ENCODE data around the gene CFAP46.
"Not testable (repeated sequence)": the region's sequence is repeated elsewhere in the genome, so short reads cannot be mapped to it uniquely, and the experiment has no call there.

The CFAP46 gene

GRCh38 chr10:132961420-132961786 lies 19.0 kb upstream of the CFAP46 start:
- no peak overlapping the region for H3K4me3 Mint-ChIP-seq
- H3K9me3 Mint-ChIP-seq: no peaks in the 10 kb centered on the region
- H3K4me1 Mint-ChIP-seq (ENCODE audit: low read depth): peaks cover 32% of the 10 kb centered on the region
- H3K27me3 Mint-ChIP-seq: peaks cover 40% of the 10 kb centered on the region
- no peak overlapping the region for H3K27ac Mint-ChIP-seq
- H3K36me3 Mint-ChIP-seq (ENCODE audit: low read depth): no peaks in the 10 kb centered on the region
- peak; percentile 18 for DNase-seq

- no peak overlapping the region for H3K27ac Mint-ChIP-seq
- H3K27me3 Mint-ChIP-seq: peaks cover 34% of the 10 kb centered on the region
- no peaks in the 10 kb centered on the region for H3K9me3 Mint-ChIP-seq
- H3K4me1 Mint-ChIP-seq (ENCODE audit: low read depth): peaks cover 32% of the 10 kb centered on the region
- H3K36me3 Mint-ChIP-seq (ENCODE audit: low read depth): no peaks in the 10 kb centered on the region
- no peak overlapping the region for H3K4me3 Mint-ChIP-seq
- DNase-seq: peak; percentile 25
These were observed 18.5 kb upstream of the CFAP46 start for GRCh38 chr10:132960631-132961419.

- Mint-ChIP-seq H3K4me3 (no peak overlapping the region), H3K27me3 (peaks cover 28% of the 10 kb centered on the region), H3K9me3 (no peaks in the 10 kb centered on the region), H3K4me1 (ENCODE audit: low read depth) (peaks cover 29% of the 10 kb centered on the region), H3K36me3 (ENCODE audit: low read depth) (no peaks in the 10 kb centered on the region), H3K27ac (no peak overlapping the region)
- peak; percentile 20 for DNase-seq
These were observed 17.7 kb upstream of the CFAP46 start for GRCh38 chr10:132960071-132960472.

GRCh38 chr10:132959559-132959961 lies 17.2 kb upstream of the CFAP46 start:
- Mint-ChIP-seq H3K4me1 (ENCODE audit: low read depth) (peaks cover 25% of the 10 kb centered on the region), H3K27ac (no peak overlapping the region), H3K4me3 (no peak overlapping the region), H3K27me3 (peaks cover 23% of the 10 kb centered on the region), H3K36me3 (ENCODE audit: low read depth) (no peaks in the 10 kb centered on the region), H3K9me3 (no peaks in the 10 kb centered on the region)
- DNase-seq: peak; percentile 29

- Mint-ChIP-seq H3K9me3 (no peaks in the 10 kb centered on the region), H3K36me3 (ENCODE audit: low read depth) (no peaks in the 10 kb centered on the region), H3K4me1 (ENCODE audit: low read depth) (peaks cover 24% of the 10 kb centered on the region), H3K4me3 (no peak overlapping the region), H3K27me3 (peaks cover 18% of the 10 kb centered on the region), H3K27ac (no peak overlapping the region)
- DNase-seq: peak; percentile 25
These were observed 16.7 kb upstream of the CFAP46 start for GRCh38 chr10:132958883-132959558.

GRCh38 chr10:132957981-132958882 lies 15.9 kb upstream of the CFAP46 start:
- no peaks in the 10 kb centered on the region for H3K36me3 Mint-ChIP-seq (ENCODE audit: low read depth)
- H3K4me3 Mint-ChIP-seq: no peak overlapping the region
- peak; percentile 23 for DNase-seq
- H3K9me3 Mint-ChIP-seq: no peaks in the 10 kb centered on the region
- peaks cover 16% of the 10 kb centered on the region for H3K4me1 Mint-ChIP-seq (ENCODE audit: low read depth)
- no peak overlapping the region for H3K27ac Mint-ChIP-seq
- H3K27me3 Mint-ChIP-seq: peaks cover 14% of the 10 kb centered on the region

- no peaks in the 10 kb centered on the region for H3K36me3 Mint-ChIP-seq (ENCODE audit: low read depth)
- H3K27me3 Mint-ChIP-seq: peaks cover 16% of the 10 kb centered on the region
- DNase-seq: peak; percentile 18
- no peaks in the 10 kb centered on the region for H3K9me3 Mint-ChIP-seq
- H3K4me1 Mint-ChIP-seq (ENCODE audit: low read depth): peaks cover 5% of the 10 kb centered on the region
- no peak overlapping the region for H3K4me3 Mint-ChIP-seq
- H3K27ac Mint-ChIP-seq: no peak overlapping the region
These were observed 14.8 kb upstream of the CFAP46 start for GRCh38 chr10:132957131-132957530.

GRCh38 chr10:132956259-132956658 lies 13.9 kb upstream of the CFAP46 start:
- not testable (repeated sequence) for DNase-seq; H3K9me3 Mint-ChIP-seq; H3K27ac Mint-ChIP-seq; H3K4me1 Mint-ChIP-seq (ENCODE audit: low read depth); H3K4me3 Mint-ChIP-seq; H3K36me3 Mint-ChIP-seq (ENCODE audit: low read depth)
- H3K27me3 Mint-ChIP-seq: peaks cover 22% of the 10 kb centered on the region

GRCh38 chr10:132955479-132955878 lies 13.1 kb upstream of the CFAP46 start:
- H3K4me3 Mint-ChIP-seq: no peak overlapping the region
- no peak for DNase-seq
- no peaks in the 10 kb centered on the region for H3K36me3 Mint-ChIP-seq (ENCODE audit: low read depth)
- no peaks in the 10 kb centered on the region for H3K4me1 Mint-ChIP-seq (ENCODE audit: low read depth)
- no peaks in the 10 kb centered on the region for H3K9me3 Mint-ChIP-seq
- H3K27me3 Mint-ChIP-seq: peaks cover 28% of the 10 kb centered on the region
- no peak overlapping the region for H3K27ac Mint-ChIP-seq

GRCh38 chr10:132953428-132953827 lies 11.1 kb upstream of the CFAP46 start:
- H3K36me3 Mint-ChIP-seq (ENCODE audit: low read depth): no peaks in the 10 kb centered on the region
- H3K4me1 Mint-ChIP-seq (ENCODE audit: low read depth): no peaks in the 10 kb centered on the region
- no peak overlapping the region for H3K27ac Mint-ChIP-seq
- DNase-seq: no peak
- no peak overlapping the region for H3K4me3 Mint-ChIP-seq
- H3K9me3 Mint-ChIP-seq: no peaks in the 10 kb centered on the region
- H3K27me3 Mint-ChIP-seq: peaks cover 35% of the 10 kb centered on the region

- Mint-ChIP-seq H3K9me3 (peaks cover 2% of the 10 kb centered on the region), H3K4me1 (ENCODE audit: low read depth) (no peaks in the 10 kb centered on the region), H3K27ac (no peak overlapping the region), H3K27me3 (peaks cover 36% of the 10 kb centered on the region), H3K36me3 (ENCODE audit: low read depth) (no peaks in the 10 kb centered on the region), H3K4me3 (no peak overlapping the region)
- no peak for DNase-seq
These were observed 9.6 kb upstream of the CFAP46 start for GRCh38 chr10:132951926-132952325.

GRCh38 chr10:132948351-132948750 lies 6.0 kb upstream of the CFAP46 start:
- no peak for DNase-seq
- Mint-ChIP-seq H3K27me3 (peaks cover 57% of the 10 kb centered on the region), H3K4me3 (no peak overlapping the region), H3K36me3 (ENCODE audit: low read depth) (no peaks in the 10 kb centered on the region), H3K27ac (no peak overlapping the region), H3K4me1 (ENCODE audit: low read depth) (no peaks in the 10 kb centered on the region), H3K9me3 (peaks cover 2% of the 10 kb centered on the region)

- no peaks in the 10 kb centered on the region for H3K36me3 Mint-ChIP-seq (ENCODE audit: low read depth)
- H3K27ac Mint-ChIP-seq: no peak overlapping the region
- DNase-seq: no peak
- H3K4me1 Mint-ChIP-seq (ENCODE audit: low read depth): peaks cover under 1% of the 10 kb centered on the region
- H3K9me3 Mint-ChIP-seq: peaks cover 2% of the 10 kb centered on the region
- H3K27me3 Mint-ChIP-seq: peaks cover 55% of the 10 kb centered on the region
- no peak overlapping the region for H3K4me3 Mint-ChIP-seq
These were observed 5.5 kb upstream of the CFAP46 start for GRCh38 chr10:132947843-132948242.

- Mint-ChIP-seq H3K27ac (no peak overlapping the region), H3K9me3 (peaks cover 2% of the 10 kb centered on the region), H3K4me1 (ENCODE audit: low read depth) (peaks cover 3% of the 10 kb centered on the region), H3K4me3 (no peak overlapping the region), H3K27me3 (peaks cover 55% of the 10 kb centered on the region), H3K36me3 (ENCODE audit: low read depth) (no peaks in the 10 kb centered on the region)
- no peak for DNase-seq
These were observed 4.6 kb upstream of the CFAP46 start for GRCh38 chr10:132946806-132947546.

All from activated T-cell treated with anti-CD3 and anti-CD28 coated beads, Interleukin-2, amount 50 U/mL, for 24 hours (primary cell).